Measurements from ENCODE around the gene MMAA. TPM values are rescaled to one million over a fixed set of nuclear protein-coding genes. Genes with fewer than 3 reads are reported as not detected.
"Not testable (repeated sequence)": the region's sequence is repeated elsewhere in the genome, so short reads cannot be mapped to it uniquely, and the experiment has no call there.

The MMAA gene
- total and polyA plus RNA-seq, 2 donors (not counting 1 experiment from before 2014, with no cell fraction given): 3.9 to 9.0 TPM

DNA sequence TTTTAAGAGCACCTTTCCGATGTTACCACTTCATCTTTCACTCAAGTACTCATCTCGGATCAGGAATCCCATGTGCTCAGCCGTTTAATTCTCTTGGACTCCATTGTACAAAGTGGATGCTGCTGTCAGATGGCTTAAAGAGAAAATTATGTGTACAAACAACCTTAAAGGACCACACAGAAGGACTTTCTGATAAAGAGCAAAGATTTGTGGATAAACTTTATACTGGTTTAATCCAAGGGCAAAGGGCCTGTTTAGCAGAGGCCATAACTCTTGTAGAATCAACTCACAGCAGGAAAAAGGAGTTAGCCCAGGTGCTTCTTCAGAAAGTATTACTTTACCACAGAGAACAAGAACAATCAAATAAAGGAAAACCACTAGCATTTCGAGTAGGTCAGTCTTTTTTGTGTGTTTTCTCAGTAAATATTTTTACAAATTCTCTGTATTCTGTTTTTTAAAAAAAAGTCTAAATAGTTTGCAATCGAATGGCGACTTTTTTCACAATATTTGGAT is 20.1 kb downstream of the MMAA start:
- peaks cover 3% of the 10 kb centered on the region for H3K79me2 ChIP-seq (ENCODE audit: control insufficient read depth, insufficient read depth, low read length)
- TF ChIP-seq, protein P1, sequence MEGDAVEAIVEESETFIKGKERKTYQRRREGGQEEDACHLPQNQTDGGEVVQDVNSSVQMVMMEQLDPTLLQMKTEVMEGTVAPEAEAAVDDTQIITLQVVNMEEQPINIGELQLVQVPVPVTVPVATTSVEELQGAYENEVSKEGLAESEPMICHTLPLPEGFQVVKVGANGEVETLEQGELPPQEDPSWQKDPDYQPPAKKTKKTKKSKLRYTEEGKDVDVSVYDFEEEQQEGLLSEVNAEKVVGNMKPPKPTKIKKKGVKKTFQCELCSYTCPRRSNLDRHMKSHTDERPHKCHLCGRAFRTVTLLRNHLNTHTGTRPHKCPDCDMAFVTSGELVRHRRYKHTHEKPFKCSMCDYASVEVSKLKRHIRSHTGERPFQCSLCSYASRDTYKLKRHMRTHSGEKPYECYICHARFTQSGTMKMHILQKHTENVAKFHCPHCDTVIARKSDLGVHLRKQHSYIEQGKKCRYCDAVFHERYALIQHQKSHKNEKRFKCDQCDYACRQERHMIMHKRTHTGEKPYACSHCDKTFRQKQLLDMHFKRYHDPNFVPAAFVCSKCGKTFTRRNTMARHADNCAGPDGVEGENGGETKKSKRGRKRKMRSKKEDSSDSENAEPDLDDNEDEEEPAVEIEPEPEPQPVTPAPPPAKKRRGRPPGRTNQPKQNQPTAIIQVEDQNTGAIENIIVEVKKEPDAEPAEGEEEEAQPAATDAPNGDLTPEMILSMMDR (IDR thresholded peaks at IDR 0.05): no peak
- TF ChIP-seq EZH2 (IDR thresholded peaks at IDR 0.05; ENCODE audit: borderline replicate concordance, insufficient read depth, low read depth, low read length, poor library complexity, severe bottlenecking): no peak
- intact Hi-C loops (cut with micrococcal nuclease): no loop called here
- no CpG with 5 or more reads among the region's 6 CpGs for WGBS (ENCODE audit: insufficient coverage)
- no peak overlapping the region for H3K4me2 ChIP-seq (replicated peaks; ENCODE audit: low read depth, low read length, poor library complexity, severe bottlenecking)
- Mint-ChIP-seq H3K4me3 (no peak overlapping the region), H3K27me3 (no peaks in the 10 kb centered on the region), H3K27ac (no peak overlapping the region), H3K4me1 (no peaks in the 10 kb centered on the region), H3K9me3 (ENCODE audit: insufficient read depth) (no peaks in the 10 kb centered on the region)
- H3K9ac ChIP-seq (ENCODE audit: low read length): no peak overlapping the region
- H3K9me3 ChIP-seq (ENCODE audit: control extremely low read depth in 1 of 3, control insufficient read depth in 2 of 3, insufficient read depth in 1 of 3, low read length in 2 of 3): no peaks in the 10 kb centered on the region
- H2AFZ ChIP-seq (ENCODE audit: insufficient read depth, low read depth, low read length, poor library complexity, severe bottlenecking): no peak overlapping the region
- CTCF ChIA-PET: no interaction called here
- no peaks in the 10 kb centered on the region for H4K20me1 ChIP-seq (ENCODE audit: control insufficient read depth, insufficient read depth, low read length, poor library complexity, severe bottlenecking)
- no peaks in the 10 kb centered on the region for H3K27me3 ChIP-seq (replicated peaks in 1 of 4; ENCODE audit: control extremely low read depth in 1 of 4, control insufficient read depth in 3 of 4, insufficient read depth in 4 of 4, low read length in 3 of 4)
- DNase-seq (no peak), ATAC-seq (ENCODE audit: low read depth) (no peak)
- no peaks in the 10 kb centered on the region for H3K4me1 ChIP-seq (ENCODE audit: control insufficient read depth in 2 of 2, insufficient read depth in 2 of 2, low read length in 2 of 2)
- H3K27ac ChIP-seq (ENCODE audit: low read length in 2 of 2): no peak overlapping the region
- peaks cover 0 to 2% of the 10 kb centered on the region in 2 experiments for H3K36me3 ChIP-seq (replicated peaks in 1 of 2; ENCODE audit: control extremely low read depth in 1 of 2, control insufficient read depth in 1 of 2, extremely low read depth in 1 of 2, insufficient read depth in 2 of 2, low read length in 1 of 2)
- no peak overlapping the region for H3K4me3 ChIP-seq (ENCODE audit: control extremely low read depth in 1 of 5, extremely low read depth in 1 of 5, insufficient read depth in 1 of 5, low read depth in 2 of 5, low read length in 4 of 5)
- POLR2A ChIA-PET: no interaction called here

DNA sequence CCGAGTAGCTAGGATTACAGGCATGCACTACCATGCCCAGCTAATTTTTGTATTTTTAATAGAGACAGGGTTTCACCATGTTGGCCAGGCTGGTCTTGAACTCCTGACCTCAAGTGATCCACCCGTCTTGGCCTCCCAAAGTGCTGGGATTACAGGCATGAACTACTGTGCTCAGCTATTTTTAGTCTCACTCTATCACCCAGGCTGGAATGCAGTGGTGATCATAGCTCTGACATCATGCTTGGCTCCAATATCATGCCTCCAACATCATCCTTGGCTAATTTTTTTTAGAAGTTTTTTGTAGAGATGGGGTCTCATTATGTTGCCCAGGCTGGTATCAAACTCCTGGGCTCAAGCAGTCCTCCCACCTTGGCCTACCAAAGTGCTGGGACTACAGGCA is 21.1 kb downstream of the MMAA start:
- H3K4me1 ChIP-seq (ENCODE audit: control insufficient read depth in 2 of 2, insufficient read depth in 2 of 2, low read length in 2 of 2); H3K9me3 ChIP-seq (ENCODE audit: control extremely low read depth in 1 of 3, control insufficient read depth in 2 of 3, insufficient read depth in 1 of 3, low read length in 2 of 3); H3K36me3 ChIP-seq (replicated peaks in 1 of 2; ENCODE audit: control extremely low read depth in 1 of 2, control insufficient read depth in 1 of 2, extremely low read depth in 1 of 2, insufficient read depth in 2 of 2, low read length in 1 of 2); CTCF ChIA-PET; H3K79me2 ChIP-seq (ENCODE audit: control insufficient read depth, insufficient read depth, low read length); intact Hi-C loops (cut with micrococcal nuclease); POLR2A ChIA-PET; H3K27ac ChIP-seq (ENCODE audit: low read length in 2 of 2); H2AFZ ChIP-seq (ENCODE audit: insufficient read depth, low read depth, low read length, poor library complexity, severe bottlenecking); H4K20me1 ChIP-seq (ENCODE audit: control insufficient read depth, insufficient read depth, low read length, poor library complexity, severe bottlenecking); H3K4me3 Mint-ChIP-seq; H3K27me3 Mint-ChIP-seq; H3K27ac Mint-ChIP-seq; ATAC-seq (ENCODE audit: low read depth); DNase-seq; H3K9ac ChIP-seq (ENCODE audit: low read length); H3K4me3 ChIP-seq (ENCODE audit: control extremely low read depth in 1 of 5, extremely low read depth in 1 of 5, insufficient read depth in 1 of 5, low read depth in 2 of 5, low read length in 4 of 5); H3K27me3 ChIP-seq (replicated peaks in 1 of 4; ENCODE audit: control extremely low read depth in 1 of 4, control insufficient read depth in 3 of 4, insufficient read depth in 4 of 4, low read length in 3 of 4); H3K9me3 Mint-ChIP-seq (ENCODE audit: insufficient read depth); H3K4me2 ChIP-seq (replicated peaks; ENCODE audit: low read depth, low read length, poor library complexity, severe bottlenecking); H3K4me1 Mint-ChIP-seq: not testable (repeated sequence)
- 90% methylated on average over 1 of the region's 2 CpGs for WGBS (ENCODE audit: insufficient coverage)
